Esophagus squamous epithelium (tissue), 5 donors: Measurements from ENCODE around the gene SYCP2. TPM values are rescaled to one million over a fixed set of nuclear protein-coding genes. Genes with fewer than 3 reads are reported as not detected.

ENCODE experiments used
- DNase-seq: peaks from one replicate; lab custom pipeline; 2025; lab: John Stamatoyannopoulos, UW
- H3K27ac ChIP-seq, 4 donors: fragments of 200-600 bp; sonication (generic); one replicate each; pipeline ENCODE4 v1.5.1; 2016 to 2019; ENCODE audit warnings: mild to moderate bottlenecking in 1 of 4
- H3K27me3 ChIP-seq, 4 donors: fragments of 200-600 bp; sonication (generic); 1 replicate in 3 of 4; 2 replicates in 1 of 4; pipeline versions ENCODE4 v1.5.1 to v1.6.0; 2017 to 2021; ENCODE audit warnings: antibody characterized with exemption in 1 of 4
- H3K36me3 ChIP-seq, 3 donors: fragments of 200-600 bp; sonication (generic); one replicate each; pipeline ENCODE4 v1.5.1; 2016 to 2019
- H3K4me1 ChIP-seq, 3 donors: fragments of 200-600 bp; sonication (generic); one replicate each; pipeline ENCODE4 v1.5.1; 2017 to 2019
- H3K4me3 ChIP-seq, 4 donors: fragments of 200-600 bp; sonication (generic); 1 replicate in 3 of 4; 2 replicates in 1 of 4; pipeline ENCODE4 v1.5.1; 2016 to 2019; ENCODE audit warnings: mild to moderate bottlenecking in 2 of 4, moderate library complexity in 1 of 4
- H3K9me3 ChIP-seq, 3 donors: fragments of 200-600 bp; sonication (generic); one replicate each; pipeline ENCODE4 v1.5.1; 2016 to 2019
- CTCF ChIP-seq, 6 experiments: fragments of 450-650 bp in 4 of 6; fragments of 200-600 bp in 2 of 6; sonication (generic) in 2 of 6; IDR thresholded peaks; one replicate each; pipeline ENCODE4 v1.5.1; 2016 to 2019; ENCODE audit warnings: antibody characterized with exemption in 6 of 6, mild to moderate bottlenecking in 4 of 6, moderate library complexity in 4 of 6
- POLR2A ChIP-seq, 4 donors: fragments of 450-650 bp; IDR thresholded peaks; one replicate each; pipeline ENCODE4 v1.6.1; 2017; ENCODE audit warnings: antibody characterized with exemption in 4 of 4, mild to moderate bottlenecking in 4 of 4, moderate library complexity in 3 of 4
- WGBS, 2 donors: methylation state at CpG; one replicate each; pipeline ENCODE4 v1.1.5; 2018; 5-methylcytosine and 5-hydroxymethylcytosine counted together
- intact Hi-C: fragments of 100-400 bp; cut with DNase I; formaldehyde crosslinking; loops from one replicate; pipeline ENCODE4 v1.15.0; 2022
- total RNA-seq, 4 donors: library from RNA; depleted of rRNA; stranded (reverse); fragments of >200 nt; gene quantifications; one replicate each; pipeline ENCODE4 v1.1.0, GENCODE V29; 2016
- donor health status: DM: yes; HTN: yes; CAD: no.

SYCP2 gene
- total RNA-seq, 4 donors from 2014 or later, result 0.92 to 4.5 (median 1.8) TPM

- TF ChIP-seq CTCF (IDR thresholded peaks at IDR 0.05) (no peak), POLR2A (IDR thresholded peaks at IDR 0.05) (no peak)
- Histone ChIP-seq H3K4me1 (peaks cover 0 to 21% (median 0%) of the 10 kb centered on the region in 3 donors), H3K36me3 (no peaks in the 10 kb centered on the region), H3K27me3 (no peaks in the 10 kb centered on the region), H3K4me3 (no peak overlapping the region), H3K27ac (no peak overlapping the region), H3K9me3 (no peaks in the 10 kb centered on the region)
- intact Hi-C loops, result no loop called here
- no peak for DNase-seq
- 62 to 67% methylated on average over 7 to 8 of the region's 8 CpGs for WGBS, 2 donors
These were observed 108.5 kb downstream of the SYCP2 start for GRCh38 chr20:59824711-59825562.

GRCh38 chr20:59823491-59824259, 109.8 kb downstream of the SYCP2 start:
- Histone ChIP-seq H3K4me1 (peaks cover 0 to 21% (median 0%) of the 10 kb centered on the region in 3 donors), H3K36me3 (no peaks in the 10 kb centered on the region), H3K9me3 (no peaks in the 10 kb centered on the region), H3K27ac (no peak overlapping the region), H3K4me3 (no peak overlapping the region), H3K27me3 (no peaks in the 10 kb centered on the region)
- WGBS, 2 donors, result 54 to 64% methylated on average over 2 to 5 of the region's 8 CpGs
- intact Hi-C loops, result no loop called here
- TF ChIP-seq POLR2A (IDR thresholded peaks at IDR 0.05), result no peak
- no peak for TF ChIP-seq CTCF (IDR thresholded peaks at IDR 0.05)
- no peak for DNase-seq

- no peak for DNase-seq
- intact Hi-C loops, result no loop called here
- Histone ChIP-seq H3K36me3 (no peaks in the 10 kb centered on the region), H3K4me3 (no peak overlapping the region), H3K27ac (no peak overlapping the region), H3K27me3 (no peaks in the 10 kb centered on the region), H3K4me1 (peaks cover 0 to 21% (median 0%) of the 10 kb centered on the region in 3 donors), H3K9me3 (no peaks in the 10 kb centered on the region)
- no peak for TF ChIP-seq CTCF (IDR thresholded peaks at IDR 0.05)
- no peak for TF ChIP-seq POLR2A (IDR thresholded peaks at IDR 0.05)
- 72 to 75% methylated on average over 9 of the region's 9 CpGs for WGBS, 2 donors
These were observed 110.4 kb downstream of the SYCP2 start for GRCh38 chr20:59823030-59823423.

GRCh38 chr20:59822291-59823029, 111.0 kb downstream of the SYCP2 start:
- no peaks in the 10 kb centered on the region for H3K9me3 ChIP-seq
- DNase-seq, result no peak
- intact Hi-C loops, result no loop called here
- H3K27ac ChIP-seq, result no peak overlapping the region
- H3K27me3 ChIP-seq, result no peaks in the 10 kb centered on the region
- no peak for TF ChIP-seq POLR2A (IDR thresholded peaks at IDR 0.05)
- no peak for TF ChIP-seq CTCF (IDR thresholded peaks at IDR 0.05)
- H3K36me3 ChIP-seq, result no peaks in the 10 kb centered on the region
- no peak overlapping the region for H3K4me3 ChIP-seq
- peaks cover 0 to 20% (median 0%) of the 10 kb centered on the region in 3 donors for H3K4me1 ChIP-seq
- WGBS, 2 donors, result 82 to 83% methylated on average over 9 to 13 of the region's 21 CpGs
